GM12892 (cell line): ENCODE measurements around the gene HERPUD1.

Experiments
- DNase-seq: peaks from one replicate; pipeline ENCODE4 v3.0.0; 2011; ENCODE audit not compliant: insufficient read length
- FAIRE-seq: peaks from 2 replicates; lab custom pipeline; 2011; peaks lifted over from hg19 to GRCh38; lab: Jason Lieb, UNC
- POLR2A ChIP-seq: IDR thresholded peaks from 2 replicates; pipeline ENCODE4 v1.6.1; 2011; ENCODE audit warnings: low read depth, low read length, control low read depth
- POLR2AphosphoS5 ChIP-seq: IDR thresholded peaks from 2 replicates; pipeline ENCODE4 v1.6.1; 2011; ENCODE audit warnings: low read depth, low read length, control low read depth
- TAF1 ChIP-seq: IDR thresholded peaks from 2 replicates; pipeline ENCODE4 v1.6.1; 2011; ENCODE audit warnings: low read depth, mild to moderate bottlenecking, control low read depth, low read length, borderline replicate concordance

HERPUD1 gene

DNA sequence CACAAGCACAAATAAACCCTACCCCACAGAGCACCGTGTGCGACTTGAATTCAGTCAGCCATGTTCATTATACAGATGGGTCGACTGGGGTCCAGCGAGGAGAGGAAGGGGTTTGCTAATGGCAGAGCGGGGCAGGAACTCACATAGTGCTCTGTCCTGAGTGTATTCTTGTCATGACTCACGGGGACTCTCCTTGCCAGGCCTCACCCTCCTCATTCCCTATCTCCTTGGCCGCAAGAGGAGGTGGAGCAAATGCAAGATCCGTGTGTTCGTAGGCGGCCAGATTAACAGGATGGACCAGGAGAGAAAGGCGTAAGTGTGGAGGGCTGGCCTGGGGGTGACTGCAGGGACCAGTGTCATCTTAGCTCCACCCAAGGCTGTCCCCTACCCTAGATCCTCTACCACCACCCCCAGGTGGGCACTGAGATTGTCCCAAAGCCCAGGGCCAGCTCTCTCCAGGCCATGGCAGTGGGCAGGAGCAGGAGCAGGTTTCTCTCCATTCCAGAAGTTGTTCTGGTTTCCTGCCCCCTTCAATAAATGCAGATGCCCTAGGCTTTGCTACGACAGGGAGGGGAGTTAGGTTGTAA, 37.5 kb upstream of the HERPUD1 start:
- DNase-seq (no peak), FAIRE-seq (no peak)
- TF ChIP-seq TAF1: no peak
- no peak for TF ChIP-seq POLR2AphosphoS5
- TF ChIP-seq POLR2A: no peak

DNA sequence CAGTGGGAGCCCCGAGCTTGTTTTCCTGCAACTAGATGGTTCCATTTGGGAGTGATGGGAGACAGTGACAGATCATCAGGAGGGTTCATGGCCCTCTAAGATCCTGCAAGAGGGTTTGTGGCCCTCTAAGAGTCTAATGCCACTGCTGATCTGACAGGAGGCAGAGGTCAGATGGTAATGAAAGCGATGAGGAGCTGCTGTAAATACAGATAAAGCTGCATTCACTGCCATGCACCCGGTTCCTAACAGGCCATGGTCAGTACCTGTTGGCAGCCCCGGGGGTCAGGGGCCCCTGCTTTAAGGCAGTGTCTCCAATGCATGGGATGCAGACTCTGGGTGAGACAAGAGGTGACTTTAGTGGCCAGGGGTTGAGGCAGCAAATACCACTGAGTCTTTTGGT, 36.1 kb upstream of the HERPUD1 start:
- no peak for TF ChIP-seq TAF1
- TF ChIP-seq POLR2A: no peak
- TF ChIP-seq POLR2AphosphoS5: no peak
- DNase-seq: no peak
- no peak for FAIRE-seq

DNA sequence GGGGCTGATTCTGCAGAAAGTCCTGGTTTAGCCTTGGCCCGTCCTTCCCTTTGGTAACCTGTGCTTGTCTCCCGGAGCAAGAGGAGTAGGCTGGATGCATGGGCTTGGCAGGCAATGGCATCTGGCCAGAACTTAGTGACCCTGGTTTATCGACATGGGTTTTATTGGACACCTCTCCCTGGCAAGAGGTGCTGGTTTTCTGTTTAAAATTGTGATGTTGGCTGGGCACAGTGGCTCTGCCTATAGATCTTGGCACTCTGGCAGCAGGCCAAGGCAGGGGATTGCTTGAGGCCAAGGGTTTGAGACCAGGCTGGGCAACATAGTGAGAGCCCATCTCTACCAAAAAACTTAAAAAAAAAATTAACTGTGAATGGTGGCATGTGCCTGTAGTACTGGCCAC, 35.7 kb upstream of the HERPUD1 start:
- no peak for DNase-seq
- TF ChIP-seq TAF1 (no peak), POLR2AphosphoS5 (no peak), POLR2A (no peak)
- no peak for FAIRE-seq

DNA sequence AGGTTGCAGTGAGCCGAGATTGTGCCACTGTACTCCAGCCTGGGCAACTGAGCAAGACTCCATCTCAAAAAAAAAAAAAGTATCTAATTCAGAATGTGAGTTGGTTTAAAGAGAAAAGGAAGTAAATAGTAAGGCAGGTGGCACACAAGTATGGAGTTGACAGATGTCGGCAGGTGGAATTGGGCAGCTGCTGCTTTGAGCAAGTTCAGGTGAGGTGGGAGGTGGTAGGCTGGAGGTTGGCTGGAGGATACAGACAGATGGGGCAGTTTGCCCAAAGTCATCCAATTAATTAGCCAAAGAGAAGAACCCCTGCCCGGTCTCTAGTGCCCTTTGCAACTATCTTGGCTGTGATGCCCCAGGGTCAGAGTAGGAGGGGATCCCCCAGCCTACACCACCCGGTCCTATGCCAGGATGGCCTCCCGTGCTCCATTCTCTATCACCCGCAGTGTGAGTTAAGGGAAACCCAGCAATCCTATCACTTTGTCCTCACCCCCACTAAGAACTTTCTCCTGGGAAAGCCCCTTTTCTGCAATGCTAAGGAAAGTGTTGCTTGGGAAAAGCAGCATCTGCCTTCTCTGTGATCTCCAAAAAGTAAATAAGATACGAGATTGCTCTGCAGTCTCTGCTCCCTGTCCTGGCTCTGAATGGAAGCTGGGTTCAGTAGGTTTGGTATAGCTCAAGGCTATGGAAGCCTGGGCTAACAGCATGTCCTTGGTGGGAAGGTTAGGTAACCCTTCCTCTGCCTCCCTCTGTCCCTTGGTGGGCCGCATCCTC, 34.7 kb upstream of the HERPUD1 start:
- TF ChIP-seq TAF1 (no peak), POLR2AphosphoS5 (no peak), POLR2A (no peak)
- FAIRE-seq: no peak
- DNase-seq: no peak

DNA sequence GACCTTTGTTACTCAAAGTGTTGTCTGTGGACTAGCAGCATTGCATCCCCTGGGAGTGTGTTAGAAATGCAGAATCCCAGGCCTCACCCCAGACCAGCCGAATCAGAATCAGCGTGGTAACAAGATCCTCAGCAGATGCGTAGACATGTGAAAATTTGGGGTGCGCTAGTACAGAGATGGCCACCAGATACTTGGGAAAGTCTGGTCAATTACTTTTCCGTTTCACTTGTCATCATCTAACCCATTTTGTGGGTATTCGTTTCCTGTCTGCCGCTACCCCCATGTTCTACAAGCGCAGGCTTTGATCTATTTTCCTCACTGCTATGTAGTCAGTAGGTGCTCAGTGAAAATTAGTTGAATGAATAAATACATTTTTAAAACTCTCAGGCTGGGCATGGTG, 33.1 kb upstream of the HERPUD1 start:
- TF ChIP-seq POLR2AphosphoS5 (no peak), TAF1 (no peak), POLR2A (no peak)
- FAIRE-seq (peak; percentile 91), DNase-seq (no peak)

DNA sequence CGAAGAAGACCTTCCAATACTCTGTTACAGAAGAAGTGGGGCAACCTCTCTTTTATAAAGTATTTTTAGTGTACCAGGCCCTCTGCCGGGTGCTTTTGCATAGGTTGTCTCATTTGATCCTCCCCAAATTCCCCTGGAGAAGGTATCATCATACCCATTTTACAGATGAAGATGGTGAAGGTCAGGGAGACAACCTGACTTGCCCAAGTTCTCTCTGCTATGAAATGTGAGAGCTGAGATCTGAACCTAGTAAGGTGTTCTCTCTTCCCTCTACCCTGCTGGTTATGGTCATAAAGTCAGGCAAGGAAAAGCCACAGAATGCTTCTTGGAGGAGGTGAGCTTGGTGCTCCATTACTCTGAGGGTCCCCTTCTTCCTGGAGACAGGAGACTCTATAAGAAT, 28.1 kb upstream of the HERPUD1 start:
- FAIRE-seq: no peak
- no peak for TF ChIP-seq POLR2A
- TF ChIP-seq TAF1: no peak
- TF ChIP-seq POLR2AphosphoS5: no peak

DNA sequence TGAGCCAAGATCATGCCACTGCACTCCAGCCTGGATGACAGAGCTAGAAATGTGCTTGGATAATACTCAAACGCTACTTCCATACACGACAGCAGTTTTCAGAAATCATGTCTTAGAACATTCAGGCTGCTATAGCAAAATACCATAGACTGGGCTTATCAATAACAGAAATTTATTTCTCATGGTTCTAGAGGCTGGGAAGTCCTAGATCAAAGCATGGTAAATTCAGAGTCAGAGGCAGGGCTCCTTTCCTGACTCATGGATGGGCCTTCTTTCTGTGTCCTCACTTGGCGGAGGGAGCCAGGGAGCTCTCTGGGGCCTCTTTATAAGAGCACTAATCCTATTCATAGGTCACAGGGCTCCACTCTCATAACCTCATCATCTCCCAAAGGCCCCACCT, 24.5 kb upstream of the HERPUD1 start:
- DNase-seq (no peak), FAIRE-seq (no peak)
- no peak for TF ChIP-seq POLR2A
- TF ChIP-seq POLR2AphosphoS5: no peak
- TF ChIP-seq TAF1: no peak

More for the DNA sequence above, 28.1 kb upstream of the HERPUD1 start:
- DNase-seq: no peak

DNA sequence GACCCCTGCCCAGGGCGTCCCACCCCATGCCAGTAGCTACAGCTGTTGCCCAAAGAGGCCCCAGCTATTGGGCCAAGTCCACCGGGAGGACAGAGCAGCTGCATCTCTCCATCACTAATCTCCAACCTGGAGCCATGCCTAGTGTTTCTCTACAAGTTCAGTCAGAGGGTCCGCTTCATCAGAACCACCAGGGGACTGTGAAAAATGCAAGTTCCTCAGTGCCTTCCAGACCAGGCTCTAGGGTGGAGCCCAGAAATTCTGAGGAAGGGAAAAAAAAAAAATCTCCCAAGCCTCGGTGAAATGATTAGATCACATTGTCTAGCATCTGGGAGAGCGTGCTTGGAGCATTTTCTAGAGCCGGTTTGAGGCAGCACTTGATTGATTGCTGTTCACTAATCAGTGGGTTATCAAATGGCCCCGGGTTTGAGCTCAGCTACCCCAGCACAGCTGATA, 22.4 kb upstream of the HERPUD1 start:
- TF ChIP-seq POLR2AphosphoS5: no peak
- no peak for TF ChIP-seq TAF1
- TF ChIP-seq POLR2A: no peak
- no peak for FAIRE-seq
- DNase-seq: no peak

DNA sequence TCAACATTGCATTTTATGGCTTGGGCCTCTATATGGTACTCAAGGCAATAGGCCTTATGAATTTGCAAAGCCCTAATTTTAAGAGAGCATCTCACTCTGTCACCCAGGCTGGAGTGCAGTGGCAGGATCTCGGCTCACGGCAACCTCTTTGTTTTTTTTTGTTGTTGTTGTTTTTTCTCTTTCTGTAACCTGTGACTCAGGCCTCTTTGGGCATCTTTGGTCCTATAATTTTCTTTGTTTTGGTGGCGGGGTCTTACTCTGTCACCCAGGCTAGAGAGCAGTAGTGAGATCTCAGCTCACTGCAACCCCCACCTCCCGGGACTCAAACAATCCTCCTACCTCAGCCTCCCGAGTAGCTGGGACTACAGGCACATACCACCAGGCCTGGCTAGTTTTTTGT, 21.8 kb upstream of the HERPUD1 start:
- no peak for DNase-seq
- peak; percentile 17 for FAIRE-seq
- TF ChIP-seq TAF1: no peak

DNA sequence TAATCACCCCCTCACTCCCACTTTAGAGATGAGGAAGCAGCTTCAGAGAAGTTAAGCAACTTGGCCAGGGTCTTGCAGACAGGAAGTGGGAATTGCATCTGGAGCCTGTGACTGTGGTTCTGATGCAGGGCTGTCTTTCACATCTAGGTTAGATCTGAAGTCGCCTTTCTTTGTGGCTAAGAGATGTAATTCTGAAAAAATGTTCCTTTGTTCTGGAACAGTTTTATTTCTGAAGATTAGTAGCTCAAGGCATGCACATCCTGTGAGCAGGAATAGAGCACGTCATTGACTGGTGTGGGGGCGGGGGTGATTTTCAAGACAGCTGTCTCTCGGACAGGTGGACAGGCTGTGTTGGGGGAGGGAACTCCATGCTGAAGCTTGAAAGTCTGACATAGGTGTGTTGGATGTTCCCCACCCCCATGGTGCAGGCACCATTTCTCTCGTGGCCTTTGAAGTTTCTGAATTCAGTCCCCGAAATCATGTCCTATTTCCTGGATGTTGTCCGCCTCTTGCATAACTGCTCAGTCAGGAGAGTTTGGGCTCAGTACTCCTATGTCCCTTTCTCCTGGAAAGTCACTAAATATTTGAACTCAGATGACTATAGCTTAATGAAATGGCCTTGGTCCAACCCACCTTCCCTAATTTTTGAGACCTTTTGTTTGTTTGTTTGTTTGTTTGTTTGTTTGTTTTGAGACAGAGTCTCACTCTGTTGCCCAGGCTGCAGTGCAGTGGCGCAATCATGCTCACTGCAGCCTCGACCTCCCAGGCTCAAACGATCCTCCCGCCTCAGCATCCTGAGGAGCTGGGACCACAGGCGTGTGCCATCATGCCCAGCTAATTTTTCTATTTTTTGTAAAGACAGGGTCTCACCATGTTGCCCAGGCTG, 21.0 kb upstream of the HERPUD1 start:
- TF ChIP-seq POLR2AphosphoS5 (no peak), TAF1 (no peak), POLR2A (no peak)
- DNase-seq (no peak), FAIRE-seq (peak; percentile 82)

DNA sequence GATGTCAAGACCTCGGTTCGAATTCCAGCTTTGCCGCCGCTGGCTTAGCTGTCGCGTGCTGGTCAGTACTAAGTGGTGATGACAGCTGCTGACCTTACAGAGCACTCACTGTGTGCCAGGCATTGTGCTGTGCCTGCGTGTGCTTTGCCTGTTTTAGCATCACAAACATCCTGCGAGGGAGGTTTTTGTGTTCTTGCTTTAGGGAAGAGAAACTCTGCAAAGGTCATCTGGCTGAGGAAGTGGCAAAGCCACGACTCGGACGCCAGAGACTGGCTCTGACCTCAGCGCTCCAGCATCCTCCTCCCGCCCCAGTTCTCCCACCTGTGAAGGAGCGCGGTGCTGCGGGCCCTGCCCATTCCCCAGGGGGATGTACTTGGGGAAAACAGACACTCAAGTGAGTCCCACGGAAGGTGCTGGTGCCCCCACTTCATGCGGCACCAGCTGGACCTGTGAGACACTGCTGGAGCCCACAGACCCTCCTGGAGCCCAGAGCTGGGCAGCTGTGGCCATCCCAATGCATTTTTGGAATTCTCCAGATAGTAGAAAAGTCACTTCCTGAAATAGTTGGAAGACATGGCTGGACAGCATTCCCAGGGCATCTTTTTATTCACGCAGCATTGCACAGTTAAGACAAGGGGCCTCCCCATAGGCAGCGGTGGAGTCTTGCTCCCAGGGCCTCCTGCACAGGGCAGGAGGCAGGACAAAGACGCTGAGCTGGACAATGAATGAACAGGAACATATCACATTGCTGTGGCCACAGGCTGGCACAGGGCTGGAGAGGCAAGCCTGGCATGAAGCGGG, 20.0 kb upstream of the HERPUD1 start:
- FAIRE-seq (peak; percentile 98), DNase-seq (peak; percentile 63)

More for the DNA sequence above, 20.0 kb upstream of the HERPUD1 start:
- peak; percentile 46; the same call in 1 of the 2 replicates for TF ChIP-seq POLR2AphosphoS5
- no peak for TF ChIP-seq TAF1
- TF ChIP-seq POLR2A: peak; percentile 56; the same call in 1 of the 2 replicates
